ENCODE results near the gene CCDC7. TPM values are rescaled to one million over a fixed set of nuclear protein-coding genes. Genes with fewer than 3 reads are reported as not detected.
"Not testable (repeated sequence)": the region's sequence is repeated elsewhere in the genome, so short reads cannot be mapped to it uniquely, and the experiment has no call there.

The CCDC7 gene
- total RNA-seq, 1 donor from 2014 or later, result 12.6 TPM

DNA sequence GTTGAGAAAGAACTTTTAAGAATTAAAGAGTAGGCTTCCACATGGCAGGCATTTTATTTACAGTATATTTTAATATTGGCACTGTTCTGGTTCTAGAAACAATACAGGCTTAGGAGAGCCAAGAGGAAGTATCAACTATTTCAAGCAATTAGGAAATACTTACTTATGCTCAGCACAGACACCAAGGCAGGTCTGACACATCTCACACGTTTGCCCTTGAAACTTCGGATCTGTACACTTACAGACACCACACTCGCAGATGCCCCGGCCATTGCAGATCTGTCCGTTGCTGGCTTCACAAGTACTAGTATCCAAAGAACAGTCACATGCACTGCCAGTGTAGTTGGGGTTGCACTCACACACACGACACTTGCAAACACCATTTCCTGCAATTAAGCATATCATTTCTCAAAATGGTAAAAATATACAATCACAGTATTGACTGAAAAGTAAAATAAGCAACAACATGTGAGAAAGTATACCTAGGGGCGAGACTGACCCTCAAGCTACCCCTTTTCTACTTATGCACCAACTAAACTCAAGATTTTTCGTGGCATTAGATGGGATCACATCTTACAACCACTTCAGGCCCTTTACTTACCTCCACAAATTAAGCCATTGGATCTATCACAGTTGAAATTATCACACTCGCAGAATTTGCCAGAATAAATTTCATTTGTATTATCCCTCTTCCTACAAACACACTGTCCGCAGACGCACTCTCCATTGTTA is 465.5 kb downstream of the CCDC7 start:
- H3K9me3 Mint-ChIP-seq (ENCODE audit: unreplicated experiment), result no peaks in the 10 kb centered on the region
- H3K27ac Mint-ChIP-seq (ENCODE audit: unreplicated experiment), result no peak overlapping the region
- TF ChIP-seq, protein P1, sequence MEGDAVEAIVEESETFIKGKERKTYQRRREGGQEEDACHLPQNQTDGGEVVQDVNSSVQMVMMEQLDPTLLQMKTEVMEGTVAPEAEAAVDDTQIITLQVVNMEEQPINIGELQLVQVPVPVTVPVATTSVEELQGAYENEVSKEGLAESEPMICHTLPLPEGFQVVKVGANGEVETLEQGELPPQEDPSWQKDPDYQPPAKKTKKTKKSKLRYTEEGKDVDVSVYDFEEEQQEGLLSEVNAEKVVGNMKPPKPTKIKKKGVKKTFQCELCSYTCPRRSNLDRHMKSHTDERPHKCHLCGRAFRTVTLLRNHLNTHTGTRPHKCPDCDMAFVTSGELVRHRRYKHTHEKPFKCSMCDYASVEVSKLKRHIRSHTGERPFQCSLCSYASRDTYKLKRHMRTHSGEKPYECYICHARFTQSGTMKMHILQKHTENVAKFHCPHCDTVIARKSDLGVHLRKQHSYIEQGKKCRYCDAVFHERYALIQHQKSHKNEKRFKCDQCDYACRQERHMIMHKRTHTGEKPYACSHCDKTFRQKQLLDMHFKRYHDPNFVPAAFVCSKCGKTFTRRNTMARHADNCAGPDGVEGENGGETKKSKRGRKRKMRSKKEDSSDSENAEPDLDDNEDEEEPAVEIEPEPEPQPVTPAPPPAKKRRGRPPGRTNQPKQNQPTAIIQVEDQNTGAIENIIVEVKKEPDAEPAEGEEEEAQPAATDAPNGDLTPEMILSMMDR (IDR thresholded peaks at IDR 0.05), result no peak
- H3K27me3 Mint-ChIP-seq (ENCODE audit: unreplicated experiment), result no peaks in the 10 kb centered on the region
- peaks cover 75% of the 10 kb centered on the region for H3K36me3 Mint-ChIP-seq (ENCODE audit: unreplicated experiment)
- peaks cover 6% of the 10 kb centered on the region for H3K4me1 Mint-ChIP-seq (ENCODE audit: unreplicated experiment)
- H3K4me3 Mint-ChIP-seq (ENCODE audit: unreplicated experiment), result no peak overlapping the region
- DNase-seq (ENCODE audit: extremely low spot score, unreplicated experiment), result no peak

DNA sequence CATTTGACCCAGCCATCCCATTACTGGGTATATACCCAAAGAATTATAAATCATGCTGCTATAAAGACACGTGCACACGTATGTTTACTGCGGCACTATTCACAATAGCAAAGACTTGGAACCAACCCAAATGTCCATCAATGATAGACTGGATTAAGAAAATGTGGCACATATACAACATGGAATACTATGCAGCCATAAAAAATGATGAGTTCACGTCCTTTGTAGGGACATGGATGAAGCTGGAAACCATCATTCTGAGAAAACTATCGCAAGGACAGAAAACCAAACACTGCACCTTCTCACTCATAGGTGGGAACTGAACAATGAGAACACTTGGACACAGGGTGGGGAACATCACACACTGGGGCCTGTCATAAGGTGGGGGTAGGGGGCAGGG is 471.9 kb downstream of the CCDC7 start:
- H3K27me3 Mint-ChIP-seq (ENCODE audit: unreplicated experiment), result not testable (repeated sequence)

DNA sequence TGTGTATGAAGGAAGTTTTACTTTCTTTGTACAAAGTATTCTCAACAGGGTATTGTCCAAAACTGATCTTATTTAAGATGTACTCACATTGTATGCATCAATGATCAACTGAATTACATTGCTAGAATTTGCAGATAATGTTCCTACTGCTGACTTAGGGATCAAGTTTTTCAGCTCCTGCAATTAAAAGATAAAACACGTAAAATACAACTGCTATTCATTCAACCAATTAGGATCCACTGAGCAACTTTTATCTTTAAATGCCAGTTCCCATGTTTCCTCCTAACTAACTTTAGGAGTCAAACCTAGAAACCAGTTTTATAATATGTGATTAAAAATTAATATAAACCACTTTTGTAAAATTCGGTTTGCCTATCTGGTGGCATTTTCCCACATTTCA is 476.2 kb downstream of the CCDC7 start:
- Mint-ChIP-seq H3K36me3 (ENCODE audit: unreplicated experiment) (peaks cover 65% of the 10 kb centered on the region), H3K27me3 (ENCODE audit: unreplicated experiment) (no peaks in the 10 kb centered on the region), H3K9me3 (ENCODE audit: unreplicated experiment) (no peaks in the 10 kb centered on the region), H3K4me3 (ENCODE audit: unreplicated experiment) (no peak overlapping the region), H3K4me1 (ENCODE audit: unreplicated experiment) (peaks cover 4% of the 10 kb centered on the region), H3K27ac (ENCODE audit: unreplicated experiment) (no peak overlapping the region)
- no peak for DNase-seq (ENCODE audit: extremely low spot score, unreplicated experiment)
- TF ChIP-seq, protein P1 (IDR thresholded peaks at IDR 0.05), result no peak

More for the DNA sequence above, 471.9 kb downstream of the CCDC7 start:
- H3K4me3 Mint-ChIP-seq (ENCODE audit: unreplicated experiment); DNase-seq (ENCODE audit: extremely low spot score, unreplicated experiment); H3K4me1 Mint-ChIP-seq (ENCODE audit: unreplicated experiment); H3K9me3 Mint-ChIP-seq (ENCODE audit: unreplicated experiment); H3K27ac Mint-ChIP-seq (ENCODE audit: unreplicated experiment): not testable (repeated sequence)
- H3K36me3 Mint-ChIP-seq (ENCODE audit: unreplicated experiment), result peaks cover 63% of the 10 kb centered on the region

DNA sequence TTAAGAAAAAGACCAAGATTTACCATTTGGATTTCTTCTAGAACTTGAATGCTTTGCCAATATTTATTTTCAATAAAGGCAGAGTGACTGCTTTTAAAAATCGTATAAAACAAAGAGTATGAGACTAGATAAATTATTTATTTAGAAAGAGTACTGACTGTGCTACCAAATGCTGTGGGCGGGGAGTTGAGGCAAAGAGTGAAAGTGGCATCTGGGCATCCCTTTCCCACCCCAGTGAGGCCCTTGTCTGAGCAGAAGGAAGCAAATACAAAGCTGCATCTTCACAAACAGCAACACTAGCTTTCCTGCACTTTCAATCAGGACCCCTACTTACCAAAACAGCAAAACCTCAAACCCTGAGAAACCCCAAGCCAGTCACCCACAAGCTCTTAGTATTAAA is 477.2 kb downstream of the CCDC7 start:
- peaks cover 4% of the 10 kb centered on the region for H3K4me1 Mint-ChIP-seq (ENCODE audit: unreplicated experiment)
- H3K27ac Mint-ChIP-seq (ENCODE audit: unreplicated experiment), result no peak overlapping the region
- no peaks in the 10 kb centered on the region for H3K9me3 Mint-ChIP-seq (ENCODE audit: unreplicated experiment)
- DNase-seq (ENCODE audit: extremely low spot score, unreplicated experiment), result no peak
- H3K36me3 Mint-ChIP-seq (ENCODE audit: unreplicated experiment), result peaks cover 65% of the 10 kb centered on the region
- no peaks in the 10 kb centered on the region for H3K27me3 Mint-ChIP-seq (ENCODE audit: unreplicated experiment)
- TF ChIP-seq, protein P1 (IDR thresholded peaks at IDR 0.05), result no peak
- no peak overlapping the region for H3K4me3 Mint-ChIP-seq (ENCODE audit: unreplicated experiment)

DNA sequence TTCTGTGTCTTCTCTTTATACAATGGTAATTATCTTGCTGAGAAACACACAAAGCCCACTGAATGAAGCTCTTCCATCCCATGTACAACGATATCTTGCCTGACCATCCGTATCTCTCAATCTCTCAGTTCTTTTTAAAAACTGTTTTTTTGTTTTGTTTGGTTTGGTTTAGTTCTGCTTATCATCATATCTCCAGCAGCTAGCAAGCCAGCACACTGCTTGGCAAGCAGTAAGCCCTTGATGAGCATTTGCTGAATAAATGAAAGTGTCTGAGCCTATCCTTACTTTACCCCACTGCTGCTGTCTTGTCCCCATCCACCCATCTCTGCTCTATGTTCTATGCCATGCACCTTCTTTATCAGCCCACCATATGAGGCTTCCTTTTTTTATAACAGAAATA is 477.9 kb downstream of the CCDC7 start:
- Mint-ChIP-seq H3K9me3 (ENCODE audit: unreplicated experiment) (no peaks in the 10 kb centered on the region), H3K4me1 (ENCODE audit: unreplicated experiment) (peaks cover 6% of the 10 kb centered on the region), H3K4me3 (ENCODE audit: unreplicated experiment) (no peak overlapping the region), H3K36me3 (ENCODE audit: unreplicated experiment) (peaks cover 66% of the 10 kb centered on the region), H3K27me3 (ENCODE audit: unreplicated experiment) (no peaks in the 10 kb centered on the region), H3K27ac (ENCODE audit: unreplicated experiment) (peak overlapping the region; percentile 56)
- TF ChIP-seq, protein P1 (IDR thresholded peaks at IDR 0.05), result no peak
- DNase-seq (ENCODE audit: extremely low spot score, unreplicated experiment), result no peak

Other genes with a start within 250 kb of the CCDC7 start
- gene EPC1, start 99.0 kb upstream of the CCDC7 start, total RNA-seq, result 35.5 and 37.8 TPM in 2 replicates